Stimulated activated CD4-positive, alpha-beta T cell treated with anti-CD3 and anti-CD28 coated beads, Interleukin-1b, Interleukin-23, amount 100 ng/mL, for 1 hour (primary cell): ENCODE data around the gene ADGRB3.
"Not testable (repeated sequence)": the region's sequence is repeated elsewhere in the genome, so short reads cannot be mapped to it uniquely, and the experiment has no call there.

ENCODE experiments used
- DNase-seq, 2 donors: peaks; one replicate each; pipeline ENCODE4 v3.0.0-alpha.2; 2020; ENCODE audit warnings: low read depth in 2 of 2

The ADGRB3 gene

GRCh38 chr6:68790128-68790527 is 155.0 kb downstream of the ADGRB3 start:
- not testable (repeated sequence) for DNase-seq

GRCh38 chr6:68814976-68815375 is 179.9 kb downstream of the ADGRB3 start:
- not testable (repeated sequence) for DNase-seq

GRCh38 chr6:68826501-68826900 is 191.4 kb downstream of the ADGRB3 start:
- DNase-seq: no peak

- no peak for DNase-seq
These were observed 199.5 kb downstream of the ADGRB3 start for GRCh38 chr6:68834551-68834950.

- DNase-seq: no peak
These were observed 203.5 kb downstream of the ADGRB3 start for GRCh38 chr6:68838571-68838970.

GRCh38 chr6:68852791-68853190 is 217.7 kb downstream of the ADGRB3 start:
- no peak for DNase-seq

GRCh38 chr6:68859233-68859632 is 224.2 kb downstream of the ADGRB3 start:
- DNase-seq: no peak

GRCh38 chr6:68868646-68869045 is 233.6 kb downstream of the ADGRB3 start:
- DNase-seq: no peak

GRCh38 chr6:68873236-68873635 is 238.2 kb downstream of the ADGRB3 start:
- no peak for DNase-seq

GRCh38 chr6:68874747-68875146 is 239.7 kb downstream of the ADGRB3 start:
- no peak for DNase-seq

- DNase-seq: no peak
These were observed 240.3 kb downstream of the ADGRB3 start for GRCh38 chr6:68875403-68875802.

- no peak for DNase-seq
These were observed 241.9 kb downstream of the ADGRB3 start for GRCh38 chr6:68876792-68877493.

- DNase-seq: no peak
These were observed 245.2 kb downstream of the ADGRB3 start for GRCh38 chr6:68880050-68880813.

GRCh38 chr6:68883325-68883724 is 248.2 kb downstream of the ADGRB3 start:
- not testable (repeated sequence) for DNase-seq

GRCh38 chr6:68891419-68891818 is 256.3 kb downstream of the ADGRB3 start:
- no peak for DNase-seq

GRCh38 chr6:68892452-68892851 is 257.4 kb downstream of the ADGRB3 start:
- DNase-seq: no peak

- DNase-seq: no peak
These were observed 260.8 kb downstream of the ADGRB3 start for GRCh38 chr6:68895929-68896328.

GRCh38 chr6:68901044-68901443 is 266.0 kb downstream of the ADGRB3 start:
- DNase-seq: no peak

- no peak for DNase-seq
These were observed 276.3 kb downstream of the ADGRB3 start for GRCh38 chr6:68911334-68911733.

- no peak for DNase-seq
These were observed 276.7 kb downstream of the ADGRB3 start for GRCh38 chr6:68911811-68912210.

GRCh38 chr6:68912805-68913204 is 277.7 kb downstream of the ADGRB3 start:
- not testable (repeated sequence) for DNase-seq

- no peak for DNase-seq
These were observed 280.5 kb downstream of the ADGRB3 start for GRCh38 chr6:68915586-68915985.

- DNase-seq: no peak
These were observed 284.5 kb downstream of the ADGRB3 start for GRCh38 chr6:68919537-68919936.
